Inflammatory macrophage treated with lipopolysaccharide for 1 hour (primary cell): Measurements from ENCODE around the gene SPOCK2.
A peak's percentile ranks its signal among the peaks of the same experiment; 100 is the strongest.
"Not testable (repeated sequence)": the region's sequence is repeated elsewhere in the genome, so short reads cannot be mapped to it uniquely, and the experiment has no call there.

Experiments
- DNase-seq, 2 donors: peaks; one replicate each; pipeline ENCODE4 v3.0.0-alpha.2; 2020 to 2022

SPOCK2 gene

DNA sequence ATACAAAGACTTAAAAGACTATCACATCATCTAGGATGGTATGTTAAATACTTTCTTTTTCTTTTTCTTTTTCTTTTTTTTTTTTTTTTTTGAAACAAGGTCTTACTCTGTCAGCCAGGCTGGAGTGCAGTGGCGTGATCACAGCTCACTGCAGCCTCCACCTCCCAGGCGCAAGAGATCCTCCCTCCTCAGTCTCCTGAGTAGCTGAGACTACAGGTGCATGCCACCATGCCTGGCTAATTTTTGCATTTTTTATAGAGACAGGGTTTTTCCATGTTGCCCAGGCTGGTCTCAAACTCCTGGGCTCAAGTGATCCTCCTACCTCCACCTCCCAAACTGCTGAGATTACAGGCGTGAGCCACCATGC is 19.6 kb upstream of the SPOCK2 start:
- not testable (repeated sequence) for DNase-seq

- DNase-seq, result no peak
Observed at GRCh38 chr10:72107325-72108003, 19.1 kb upstream of the SPOCK2 start.

DNA sequence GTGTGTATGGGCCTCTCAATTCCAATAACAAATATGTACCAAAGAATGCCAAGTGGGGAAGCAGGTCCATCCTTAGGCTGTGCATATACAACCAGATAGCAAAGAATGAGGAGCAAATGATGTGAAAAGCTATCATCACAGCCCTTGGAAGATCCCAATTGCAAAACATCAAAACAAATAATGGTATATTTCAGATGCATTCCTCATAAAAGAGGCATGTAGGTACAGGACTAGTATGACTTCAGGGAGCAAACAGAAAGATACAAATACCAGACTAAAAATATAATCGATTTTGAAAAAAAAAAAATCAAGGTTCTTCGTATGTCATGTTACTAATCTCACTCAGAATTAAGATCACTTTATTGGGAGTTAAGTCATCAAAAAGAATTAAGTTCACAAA is 18.5 kb upstream of the SPOCK2 start:
- DNase-seq, result no peak

DNA sequence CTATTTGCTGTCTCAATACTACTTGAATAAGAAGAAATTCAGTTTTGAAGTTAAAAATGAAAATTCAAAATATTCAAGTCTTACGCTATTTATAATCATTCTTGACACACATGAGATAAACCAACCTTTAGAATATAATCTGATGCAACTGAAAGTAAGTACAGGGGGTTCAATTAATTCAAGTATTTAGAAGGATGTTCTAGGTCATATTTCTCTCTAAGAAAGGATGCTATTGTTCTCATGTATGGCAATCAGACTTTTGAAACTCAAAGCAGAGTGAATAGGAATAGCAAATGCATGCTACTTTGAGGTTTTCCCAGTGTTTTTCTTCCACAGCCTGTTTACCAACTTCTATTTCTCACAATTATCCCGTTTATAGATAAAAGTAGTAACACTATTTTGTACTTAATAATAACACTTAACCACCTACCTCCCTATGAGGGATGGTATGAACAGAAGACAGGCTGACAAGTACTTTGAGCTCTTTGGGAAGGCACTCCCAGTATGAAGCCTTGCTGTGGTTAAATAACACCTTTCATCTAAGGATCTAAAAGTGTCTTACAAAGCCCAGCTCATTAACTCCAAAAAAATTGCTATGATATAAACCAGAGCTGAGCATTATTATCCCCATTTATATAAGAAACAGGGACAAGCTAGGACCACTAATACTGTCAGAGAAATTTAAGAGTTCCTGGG is 18.0 kb upstream of the SPOCK2 start:
- no peak for DNase-seq

DNA sequence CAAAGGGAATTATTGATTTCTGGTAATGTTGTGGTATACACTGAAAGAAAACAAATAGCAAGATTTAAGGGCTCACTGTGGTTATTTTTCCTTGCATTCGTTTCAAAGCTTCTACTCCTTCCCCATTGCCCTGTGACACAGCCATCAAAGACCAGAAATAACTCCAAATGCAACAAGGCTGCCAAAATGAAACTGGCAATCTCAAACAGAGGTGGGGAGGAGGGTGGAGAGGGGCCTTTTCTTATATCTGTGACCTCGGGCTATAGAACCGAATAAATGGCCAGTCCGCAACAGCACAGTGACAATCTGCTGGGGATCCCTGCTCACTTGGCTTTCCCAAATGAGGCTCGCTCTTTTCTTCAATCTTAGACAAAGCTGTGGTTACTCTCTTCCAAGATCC is 17.4 kb upstream of the SPOCK2 start:
- DNase-seq, result no peak

DNA sequence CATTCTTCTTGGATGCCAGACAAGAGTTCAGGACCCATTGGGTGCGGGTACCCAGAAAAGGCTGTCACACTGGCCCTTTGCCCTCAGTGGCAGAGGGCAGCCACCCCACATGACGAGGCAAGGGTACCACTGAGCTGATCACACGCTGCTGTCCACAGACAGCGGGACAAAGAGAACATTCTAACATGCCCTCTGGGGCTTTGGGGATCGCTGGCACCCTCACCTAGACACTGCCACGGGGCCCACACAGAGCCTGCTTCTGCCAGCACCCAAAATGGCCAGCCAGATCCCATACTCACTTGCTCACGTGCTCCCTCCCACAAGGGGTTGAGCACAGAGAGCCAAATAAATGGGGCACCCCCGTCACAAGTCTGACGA is 16.7 kb upstream of the SPOCK2 start:
- no peak for DNase-seq

- no peak for DNase-seq
Observed at GRCh38 chr10:72104472-72105097, 16.2 kb upstream of the SPOCK2 start.

DNA sequence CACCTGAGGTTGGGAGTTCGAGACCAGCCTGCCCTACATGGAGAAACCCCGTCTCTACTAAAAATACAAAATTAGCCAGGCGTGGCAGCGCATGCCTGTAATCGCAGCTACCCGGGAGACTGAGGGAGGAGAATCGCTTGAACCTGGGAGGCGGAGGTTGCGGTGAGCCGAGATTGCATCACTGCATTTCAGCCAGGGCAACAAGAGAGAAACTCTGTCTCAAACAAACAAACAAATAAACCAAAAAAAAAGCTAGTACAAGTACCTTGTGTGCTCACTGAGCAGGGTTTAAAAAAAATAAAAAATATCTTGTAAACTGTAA is 11.2 kb upstream of the SPOCK2 start:
- no peak for DNase-seq

DNA sequence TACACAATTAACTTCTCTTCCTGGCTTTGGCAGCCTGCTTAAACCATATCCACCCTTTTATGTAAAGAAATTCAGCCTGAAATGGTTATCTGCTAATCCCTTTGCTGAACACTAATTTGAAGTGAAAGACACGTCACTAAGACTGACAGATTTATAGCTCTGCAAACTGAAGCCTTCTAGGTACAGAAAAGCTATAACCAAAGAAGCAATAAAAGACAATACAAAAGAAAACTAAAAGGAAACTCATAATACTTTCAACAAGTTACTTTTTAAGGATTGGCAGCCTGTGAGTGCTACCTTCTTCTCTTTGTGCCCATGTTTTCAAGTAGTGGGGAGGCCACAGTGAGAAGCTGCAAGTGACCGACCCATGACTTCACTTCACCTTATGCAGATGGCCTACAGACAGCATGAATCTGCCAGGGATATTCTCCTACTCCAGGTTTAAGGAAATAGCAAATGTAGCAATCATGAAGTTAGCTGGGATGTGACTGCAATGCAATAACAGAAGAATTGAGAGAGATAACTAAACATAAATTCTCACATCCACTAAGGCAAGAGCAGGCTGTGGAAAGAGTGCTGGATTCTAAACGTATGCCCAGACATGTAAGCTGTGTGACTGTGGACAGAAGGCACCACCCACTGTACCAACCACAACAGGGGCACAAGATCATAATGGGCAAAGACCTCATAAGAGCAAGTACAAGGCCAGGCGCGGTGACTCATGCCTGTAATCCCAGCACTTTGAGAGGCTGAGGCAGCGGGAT is 10.7 kb upstream of the SPOCK2 start:
- no peak for DNase-seq

- no peak for DNase-seq
Observed at GRCh38 chr10:72098301-72098835, 10.0 kb upstream of the SPOCK2 start.

- DNase-seq, result no peak
Observed at GRCh38 chr10:72097448-72098300, 9.3 kb upstream of the SPOCK2 start.

DNA sequence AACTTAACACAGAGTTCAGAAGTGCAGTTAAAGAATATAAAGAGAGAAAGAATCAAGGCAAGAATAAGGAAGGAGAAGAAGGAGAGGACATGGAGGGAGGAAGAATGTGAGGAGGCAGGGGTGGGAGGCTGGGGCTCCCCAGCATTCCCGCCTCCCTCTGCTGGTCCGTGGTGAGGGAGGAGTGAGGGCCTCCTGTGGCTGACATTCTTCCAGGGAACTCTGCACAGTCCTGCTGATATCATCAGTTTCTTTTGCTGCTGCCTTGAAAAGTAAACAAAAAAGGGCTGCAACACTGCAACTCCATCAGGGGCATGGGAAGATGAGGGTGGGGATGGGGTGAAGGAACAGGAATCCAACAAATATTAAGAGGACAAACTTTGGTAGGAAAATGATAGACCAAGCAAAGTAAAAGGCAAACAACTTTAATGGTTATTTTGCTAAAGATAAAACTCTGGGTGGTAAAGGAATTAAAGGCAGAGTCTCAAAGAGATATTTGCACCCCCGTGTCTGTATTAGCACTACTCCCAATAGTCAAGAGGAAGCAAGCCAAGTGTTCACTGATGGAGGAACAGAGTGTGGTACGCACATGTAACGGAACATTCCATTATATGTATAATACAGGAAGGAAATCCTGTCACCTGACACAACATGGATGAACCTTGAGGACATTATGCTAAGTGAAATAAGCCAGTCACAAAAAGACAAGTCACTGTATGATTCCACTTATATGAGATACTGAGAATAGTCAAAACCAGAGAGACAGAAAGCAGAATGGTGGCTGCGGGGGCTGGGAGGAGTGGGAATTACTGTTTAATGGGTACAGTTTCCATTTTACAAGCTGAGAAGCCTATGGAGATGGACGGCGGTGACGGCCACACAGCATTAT is 8.0 kb upstream of the SPOCK2 start:
- DNase-seq, result no peak

- DNase-seq, result no peak
Observed at GRCh38 chr10:72095195-72095594, 6.8 kb upstream of the SPOCK2 start.

DNA sequence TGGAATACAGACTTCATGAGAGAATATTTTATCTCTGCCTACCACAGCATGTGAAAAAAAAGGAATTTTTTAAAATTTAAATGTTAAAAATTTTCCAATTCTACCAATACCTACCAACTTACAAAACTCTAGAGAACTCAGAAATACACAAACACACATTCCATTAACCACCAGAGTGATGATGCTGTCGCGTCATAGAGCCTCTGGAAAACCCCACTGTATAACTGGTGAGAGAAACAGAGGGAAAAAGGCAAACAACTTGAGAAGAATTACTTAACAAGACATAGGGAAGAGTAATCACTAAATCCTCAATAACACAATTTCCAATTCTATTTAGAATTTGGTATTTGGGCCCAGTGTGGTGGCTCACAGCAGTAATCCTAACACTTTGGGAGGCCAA is 6.2 kb upstream of the SPOCK2 start:
- DNase-seq, result no peak

- DNase-seq, result no peak
Observed at GRCh38 chr10:72093450-72093849, 5.1 kb upstream of the SPOCK2 start.

GRCh38 chr10:72092987-72093386 is 4.6 kb upstream of the SPOCK2 start:
- no peak for DNase-seq

GRCh38 chr10:72092171-72092924 is 4.0 kb upstream of the SPOCK2 start:
- no peak for DNase-seq

DNA sequence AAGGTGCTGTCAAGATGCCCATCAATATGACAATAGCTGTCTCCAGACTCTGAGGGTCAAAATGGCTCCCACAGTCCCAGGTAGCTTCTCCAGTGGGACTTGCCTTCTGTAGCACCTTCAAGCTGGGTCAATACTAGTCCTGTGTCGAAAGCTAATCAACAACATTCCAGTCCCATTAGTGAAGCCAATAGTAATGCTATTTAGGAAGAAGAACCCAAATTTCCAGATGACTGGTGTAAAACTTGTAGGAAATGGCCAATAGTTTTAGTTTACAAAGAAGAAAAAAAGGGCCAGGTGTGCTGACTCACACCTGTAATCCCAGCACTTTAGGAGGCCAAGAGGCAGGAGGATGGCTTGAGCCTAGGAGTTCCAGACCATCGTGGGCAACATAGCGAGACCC is 2.0 kb upstream of the SPOCK2 start:
- no peak for DNase-seq

DNA sequence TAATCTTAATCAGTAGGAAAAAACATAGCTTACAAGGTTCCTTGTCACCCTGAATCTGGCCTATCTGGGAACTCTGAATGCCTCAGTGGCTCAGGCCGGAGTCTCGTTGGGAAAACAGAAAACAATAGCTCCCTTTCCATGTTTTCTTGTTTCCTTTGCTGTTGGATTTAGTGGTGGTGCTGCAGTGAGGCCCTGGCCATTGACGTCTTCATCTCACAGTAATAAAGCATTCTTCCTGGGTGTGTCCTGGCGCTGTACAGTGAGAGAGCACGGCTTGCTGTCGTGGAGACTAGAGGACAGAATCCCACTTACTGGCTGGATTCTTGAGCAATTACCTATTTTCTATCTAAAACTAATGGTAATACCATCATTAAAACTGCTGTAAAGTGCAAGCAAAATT is 1.3 kb upstream of the SPOCK2 start:
- DNase-seq, result no peak

DNA sequence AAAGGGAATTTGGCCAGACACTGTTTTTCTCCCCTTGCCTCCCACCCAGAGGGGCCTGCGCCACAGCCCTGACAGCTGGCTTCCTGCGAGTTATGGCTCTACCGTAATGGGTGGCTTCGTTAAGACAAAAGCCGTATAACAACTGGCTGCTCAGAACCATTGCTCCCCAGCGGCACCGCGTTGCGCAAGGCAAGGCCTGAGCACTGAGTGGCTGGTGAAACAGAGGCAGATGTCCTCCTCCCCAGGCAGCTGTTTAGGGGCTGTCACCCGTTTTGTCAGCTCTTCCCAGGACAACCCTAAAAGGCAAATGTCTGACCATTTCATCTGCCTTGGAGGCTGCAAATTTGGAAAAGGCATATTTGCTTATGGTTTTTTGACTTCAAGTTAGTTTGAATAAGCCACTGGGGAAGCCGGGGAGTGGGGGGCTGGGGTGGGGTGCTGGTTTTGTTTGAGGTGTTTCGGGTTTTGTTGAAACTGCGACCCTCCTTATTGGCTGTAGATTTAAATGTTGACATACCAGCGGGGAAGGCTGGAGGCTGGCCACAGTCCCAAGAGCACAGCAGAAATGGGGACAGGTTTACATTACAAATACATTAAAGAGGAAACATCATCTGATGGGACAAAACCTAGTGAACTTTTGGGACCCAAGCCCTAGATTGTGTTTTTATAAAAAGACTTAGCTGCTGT is 681 bp upstream of the SPOCK2 start:
- peak in 1 of 2 donors; percentile 8 for DNase-seq
